Activated T-helper 1 cell treated with anti-CD3 and anti-CD28 coated beads, Interleukin-12 subunit alpha, Interleukin-12 subunit beta, Interleukin-2, Interleukin-4 antibody, amounts not matched to agents 30 ng/mL and 10 ng/mL and 1 ng/mL, durations not matched to agents 14 hours and 24 hours and 36 hours (primary cell): ENCODE measurements around the gene SNRPB. TPM values are rescaled to one million over a fixed set of nuclear protein-coding genes. Genes with fewer than 3 reads are reported as not detected.

Experiments used
- DNase-seq: peaks from one replicate; pipeline ENCODE4 v3.0.0; 2021; ENCODE audit warnings: low spot score
- H3K27ac Mint-ChIP-seq: one replicate; pipeline ENCODE4 v1.8.0; 2021; ENCODE audit warnings: mild to moderate bottlenecking, mixed read lengths
- H3K27me3 Mint-ChIP-seq: one replicate; pipeline ENCODE4 v1.8.0; 2022; ENCODE audit warnings: mild to moderate bottlenecking, moderate library complexity, mixed read lengths; ENCODE audit not compliant: insufficient read depth
- H3K36me3 Mint-ChIP-seq: one replicate; pipeline ENCODE4 v1.8.0; 2021; ENCODE audit warnings: low read depth, mixed read lengths
- H3K4me1 Mint-ChIP-seq: one replicate; pipeline ENCODE4 v1.8.0; 2021; ENCODE audit warnings: low read depth, mixed read lengths
- H3K4me3 Mint-ChIP-seq: one replicate; pipeline ENCODE4 v1.8.0; 2021; ENCODE audit warnings: mild to moderate bottlenecking, moderate library complexity, mixed read lengths
- H3K9me3 Mint-ChIP-seq: one replicate; pipeline ENCODE4 v1.8.0; 2021; ENCODE audit warnings: mixed read lengths
- intact Hi-C: fragments of 100-400 bp; cut with micrococcal nuclease; formaldehyde crosslinking; loops from one replicate; pipeline ENCODE4 v1.15.1; 2024
- total RNA-seq: library from RNA; stranded (reverse); gene quantifications from 2 replicates; pipeline ENCODE4 v1.2.3, GENCODE V29; 2022

The SNRPB gene
- total RNA-seq, 1 donor from 2014 or later: 533 TPM

GRCh38 chr20:2446845-2447244 lies 23.7 kb downstream of the SNRPB start:
- H3K4me3 Mint-ChIP-seq: no peak overlapping the region
- no peak for DNase-seq
- no peak overlapping the region for H3K27ac Mint-ChIP-seq
- intact Hi-C loops: no loop called here
- no peaks in the 10 kb centered on the region for H3K27me3 Mint-ChIP-seq
- peaks cover 25% of the 10 kb centered on the region for H3K4me1 Mint-ChIP-seq
- H3K9me3 Mint-ChIP-seq: no peaks in the 10 kb centered on the region
- H3K36me3 Mint-ChIP-seq: no peaks in the 10 kb centered on the region

- DNase-seq: no peak
- H3K9me3 Mint-ChIP-seq: no peaks in the 10 kb centered on the region
- intact Hi-C loops: no loop called here
- H3K36me3 Mint-ChIP-seq: no peaks in the 10 kb centered on the region
- H3K27ac Mint-ChIP-seq: no peak overlapping the region
- peaks cover 11% of the 10 kb centered on the region for H3K27me3 Mint-ChIP-seq
- no peaks in the 10 kb centered on the region for H3K4me1 Mint-ChIP-seq
- H3K4me3 Mint-ChIP-seq: no peak overlapping the region
Measured at GRCh38 chr20:2431185-2431584, 39.4 kb downstream of the SNRPB start.

- Mint-ChIP-seq H3K27ac (no peak overlapping the region), H3K4me3 (no peak overlapping the region), H3K36me3 (no peaks in the 10 kb centered on the region), H3K4me1 (no peaks in the 10 kb centered on the region), H3K27me3 (peaks cover 13% of the 10 kb centered on the region), H3K9me3 (no peaks in the 10 kb centered on the region)
- no peak for DNase-seq
- intact Hi-C loops: no loop called here
Measured at GRCh38 chr20:2430538-2430937, 40.1 kb downstream of the SNRPB start.

GRCh38 chr20:2429051-2429450 lies 41.5 kb downstream of the SNRPB start:
- Mint-ChIP-seq H3K4me3 (no peak overlapping the region), H3K4me1 (no peaks in the 10 kb centered on the region), H3K9me3 (no peaks in the 10 kb centered on the region), H3K27ac (no peak overlapping the region), H3K27me3 (peaks cover 11% of the 10 kb centered on the region), H3K36me3 (no peaks in the 10 kb centered on the region)
- no peak for DNase-seq
- intact Hi-C loops: no loop called here

- no peaks in the 10 kb centered on the region for H3K9me3 Mint-ChIP-seq
- no peak overlapping the region for H3K4me3 Mint-ChIP-seq
- peaks cover 4% of the 10 kb centered on the region for H3K27me3 Mint-ChIP-seq
- no peaks in the 10 kb centered on the region for H3K36me3 Mint-ChIP-seq
- no peaks in the 10 kb centered on the region for H3K4me1 Mint-ChIP-seq
- no peak overlapping the region for H3K27ac Mint-ChIP-seq
- no peak for DNase-seq
- intact Hi-C loops: no loop called here
Measured at GRCh38 chr20:2421247-2421646, 49.3 kb downstream of the SNRPB start.

GRCh38 chr20:2420510-2420909 lies 50.1 kb downstream of the SNRPB start:
- Mint-ChIP-seq H3K9me3 (no peaks in the 10 kb centered on the region), H3K27ac (no peak overlapping the region), H3K4me3 (no peak overlapping the region), H3K27me3 (peaks cover 2% of the 10 kb centered on the region), H3K4me1 (no peaks in the 10 kb centered on the region), H3K36me3 (no peaks in the 10 kb centered on the region)
- no peak for DNase-seq
- intact Hi-C loops: no loop called here

- no peak overlapping the region for H3K27ac Mint-ChIP-seq
- H3K36me3 Mint-ChIP-seq: no peaks in the 10 kb centered on the region
- intact Hi-C loops: no loop called here
- H3K9me3 Mint-ChIP-seq: no peaks in the 10 kb centered on the region
- H3K27me3 Mint-ChIP-seq: peaks cover 5% of the 10 kb centered on the region
- no peaks in the 10 kb centered on the region for H3K4me1 Mint-ChIP-seq
- DNase-seq: no peak
- H3K4me3 Mint-ChIP-seq: no peak overlapping the region
Measured at GRCh38 chr20:2418388-2418787, 52.2 kb downstream of the SNRPB start.

- H3K4me3 Mint-ChIP-seq: no peak overlapping the region
- H3K4me1 Mint-ChIP-seq: no peaks in the 10 kb centered on the region
Measured at GRCh38 chr20:2417213-2417541, 53.4 kb downstream of the SNRPB start.

GRCh38 chr20:2416541-2417212 lies 53.9 kb downstream of the SNRPB start:
- H3K27ac Mint-ChIP-seq: no peak overlapping the region
- no peak for DNase-seq
- peaks cover 8% of the 10 kb centered on the region for H3K27me3 Mint-ChIP-seq
- no peaks in the 10 kb centered on the region for H3K9me3 Mint-ChIP-seq
- no peak overlapping the region for H3K4me3 Mint-ChIP-seq
- intact Hi-C loops: no loop called here
- no peaks in the 10 kb centered on the region for H3K4me1 Mint-ChIP-seq
- H3K36me3 Mint-ChIP-seq: no peaks in the 10 kb centered on the region

More at GRCh38 chr20:2417213-2417541, 53.4 kb downstream of the SNRPB start:
- intact Hi-C loops: no loop called here
- Mint-ChIP-seq H3K9me3 (no peaks in the 10 kb centered on the region), H3K36me3 (no peaks in the 10 kb centered on the region), H3K27ac (no peak overlapping the region), H3K27me3 (peaks cover 8% of the 10 kb centered on the region)
- DNase-seq: no peak

Other genes starting within 250 kb of the SNRPB start
- gene TGM3, start 174.8 kb downstream of the SNRPB start, total RNA-seq: not detected in 2 replicates
- not detected in 2 replicates for gene TGM6, start 89.9 kb downstream of the SNRPB start, total RNA-seq
- 18.2 and 21.6 TPM in 2 replicates for gene ZNF343, start 38.1 kb upstream of the SNRPB start, total RNA-seq
- gene TMC2, start 65.8 kb upstream of the SNRPB start, total RNA-seq: not detected in 2 replicates
- gene NOP56, start 181.8 kb upstream of the SNRPB start, total RNA-seq: 863 and 897 TPM in 2 replicates
- gene IDH3B, start 193.4 kb upstream of the SNRPB start, total RNA-seq: 116 and 125 TPM in 2 replicates
- gene EBF4, start 222.0 kb upstream of the SNRPB start, total RNA-seq: 12.3 and 12.6 TPM in 2 replicates